ENCODE results near the gene CPVL.

DNA sequence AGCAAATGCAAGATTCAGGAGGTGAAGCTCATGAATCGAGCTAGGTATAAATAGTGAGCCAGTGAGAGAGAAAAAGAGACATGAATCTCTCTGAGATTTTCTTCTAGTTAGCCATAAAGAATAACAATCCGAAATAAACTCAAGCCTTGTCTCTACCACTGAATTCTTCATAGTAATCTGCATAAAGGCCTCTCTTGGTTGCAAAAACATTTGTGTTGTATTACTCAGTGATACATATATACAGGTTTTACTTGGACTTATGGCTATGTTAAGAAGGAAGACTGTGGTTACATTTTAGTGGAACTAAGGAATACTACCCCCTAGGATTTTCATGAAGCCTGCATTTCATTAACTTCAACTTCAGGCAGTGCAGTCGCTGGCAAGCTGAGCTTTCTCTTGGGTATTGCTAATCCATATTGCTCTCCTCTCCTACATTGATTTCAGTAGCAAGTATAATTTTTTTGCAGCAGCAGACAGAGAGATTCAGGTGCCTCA lies 115.5 kb downstream of the CPVL start:
- no peak for TF ChIP-seq TAF1 (IDR thresholded peaks at IDR 0.05; ENCODE audit: borderline replicate concordance, low read depth, low read length)
- no peak for TF ChIP-seq POLR2A (IDR thresholded peaks at IDR 0.05; ENCODE audit: low read depth, low read length)
- TF ChIP-seq POLR2AphosphoS5 (IDR thresholded peaks at IDR 0.05; ENCODE audit: low read depth, low read length) = no peak

Data from GM12892 (cell line).